NCI-H2171 treated with DMSO at 0.1 percent for 48 hours (cell line): ENCODE measurements around the gene PARP14.
"Not testable (repeated sequence)": the region's sequence is repeated elsewhere in the genome, so short reads cannot be mapped to it uniquely, and the experiment has no call there.

Source experiments
- DNase-seq: peaks from one replicate; lab custom pipeline; 2025; lab: John Stamatoyannopoulos, UW

Gene PARP14

GRCh38 chr3:122719273-122719921 lies 38.8 kb downstream of the PARP14 start:
- no peak for DNase-seq

- DNase-seq: no peak
Observed at GRCh38 chr3:122725106-122725505, 44.5 kb downstream of the PARP14 start.

GRCh38 chr3:122727294-122727693 lies 46.7 kb downstream of the PARP14 start:
- DNase-seq: no peak

GRCh38 chr3:122727766-122728165 lies 47.1 kb downstream of the PARP14 start:
- no peak for DNase-seq

- no peak for DNase-seq
Observed at GRCh38 chr3:122728186-122728585, 47.5 kb downstream of the PARP14 start.

- DNase-seq: no peak
Observed at GRCh38 chr3:122728756-122729514, 48.3 kb downstream of the PARP14 start.

GRCh38 chr3:122730240-122730639 lies 49.6 kb downstream of the PARP14 start:
- DNase-seq: no peak

GRCh38 chr3:122732682-122733525 lies 52.3 kb downstream of the PARP14 start:
- DNase-seq: not testable (repeated sequence)

- DNase-seq: no peak
Observed at GRCh38 chr3:122739172-122739571, 58.5 kb downstream of the PARP14 start.

- no peak for DNase-seq
Observed at GRCh38 chr3:122742234-122742633, 61.6 kb downstream of the PARP14 start.

- DNase-seq: no peak
Observed at GRCh38 chr3:122743581-122744120, 63.0 kb downstream of the PARP14 start.

GRCh38 chr3:122745369-122746021 lies 64.9 kb downstream of the PARP14 start:
- no peak for DNase-seq

GRCh38 chr3:122747295-122747694 lies 66.7 kb downstream of the PARP14 start:
- DNase-seq: not testable (repeated sequence)

- no peak for DNase-seq
Observed at GRCh38 chr3:122748347-122748746, 67.7 kb downstream of the PARP14 start.

- DNase-seq: no peak
Observed at GRCh38 chr3:122754929-122755328, 74.3 kb downstream of the PARP14 start.

- no peak for DNase-seq
Observed at GRCh38 chr3:122755491-122755890, 74.9 kb downstream of the PARP14 start.

- no peak for DNase-seq
Observed at GRCh38 chr3:122758877-122759560, 78.4 kb downstream of the PARP14 start.

- no peak for DNase-seq
Observed at GRCh38 chr3:122760453-122761271, 80.0 kb downstream of the PARP14 start.

GRCh38 chr3:122766430-122766829 lies 85.8 kb downstream of the PARP14 start:
- no peak for DNase-seq
